Transverse colon (tissue), 4 donors: ENCODE data around the gene RGS3. TPM values are rescaled to one million over a fixed set of nuclear protein-coding genes. Genes with fewer than 3 reads are reported as not detected.
A peak's percentile ranks its signal among the peaks of the same experiment; 100 is the strongest.

Experiments used
- DNase-seq: peaks from one replicate; pipeline ENCODE4 v3.0.0-alpha.2; 2019
- H3K27ac ChIP-seq, 4 donors: fragments of 200-600 bp; sonication (generic); 2 replicates each; pipeline ENCODE4 v1.5.1; 2016 to 2018; ENCODE audit warnings: inconsistent platforms in 4 of 4
- H3K27me3 ChIP-seq: fragments of 200-600 bp; sonication (generic); 2 replicates; pipeline ENCODE4 v1.5.1; 2017; ENCODE audit warnings: inconsistent platforms
- H3K36me3 ChIP-seq, 4 donors: fragments of 200-600 bp; sonication (generic); 2 replicates each; pipeline ENCODE4 v1.5.1; 2017 to 2019; ENCODE audit warnings: inconsistent platforms in 4 of 4
- H3K4me1 ChIP-seq, 4 donors: fragments of 200-600 bp; sonication (generic); 2 replicates each; pipeline ENCODE4 v1.5.1; 2017 to 2020; ENCODE audit warnings: inconsistent platforms in 4 of 4
- H3K4me3 ChIP-seq, 4 donors: fragments of 200-600 bp; sonication (generic); 1 replicate in 1 of 4; 2 replicates in 3 of 4; pipeline versions ENCODE4 v1.5.1 to v1.6.1; 2017 to 2019; ENCODE audit warnings: inconsistent platforms in 4 of 4
- H3K9me3 ChIP-seq, 2 donors: fragments of 200-600 bp; sonication (generic); 2 replicates each; pipeline ENCODE4 v1.5.1; 2017 to 2019; ENCODE audit warnings: inconsistent platforms in 2 of 2
- EP300 ChIP-seq: sonication (generic); formaldehyde crosslinking; IDR thresholded peaks from one replicate; pipeline ENCODE4 v1.6.1; 2017; ENCODE audit warnings: antibody characterized with exemption, low read depth
- POLR2A ChIP-seq: fragments of 450-650 bp; IDR thresholded peaks from one replicate; pipeline ENCODE4 v1.6.1; 2016; ENCODE audit warnings: antibody characterized with exemption, mild to moderate bottlenecking, moderate library complexity
- POLR2AphosphoS5 ChIP-seq, 3 donors: sonication (generic); formaldehyde crosslinking; IDR thresholded peaks; one replicate each; pipeline ENCODE4 v1.6.1; 2016; ENCODE audit warnings: antibody characterized with exemption in 3 of 3
- WGBS, 2 donors: methylation state at CpG; one replicate each; pipeline ENCODE4 v1.1.5; 2018; ENCODE audit warnings: low coverage in 1 of 2; 5-methylcytosine and 5-hydroxymethylcytosine counted together
- in situ Hi-C, 4 donors: fragments of 200-750 bp; cut with MboI; loops; one replicate each; pipeline versions ENCODE4 v1.15.0 to v1.15.1; 2017; ENCODE audit warnings: low sequenced_read_pairs in 3 of 4, low pct_ligation_motif_present in 1 of 4, low pct_unique_long_range_greater_than_20kb in 1 of 4
- intact Hi-C: fragments of 100-400 bp; cut with DNase I; formaldehyde crosslinking; loops from one replicate; pipeline ENCODE4 v1.15.1; 2023; ENCODE audit warnings: low total_unique reads
- total RNA-seq, 4 donors: library from RNA; depleted of rRNA; stranded (reverse); fragments of >200 nt; gene quantifications; one replicate each; pipeline ENCODE4 v1.1.0, GENCODE V29; 2016
- TF ChIP-seq, protein P1 (sequence below), 5 experiments: fragments of 200-600 bp in 3 of 5; fragments of 450-650 bp in 2 of 5; sonication (generic) in 3 of 5; IDR thresholded peaks; 1 replicate in 2 of 5; 2 replicates in 3 of 5; pipeline ENCODE4 v1.5.1; 2016 to 2017; ENCODE audit warnings: antibody characterized with exemption in 5 of 5, inconsistent platforms in 3 of 5, mild to moderate bottlenecking in 2 of 5, moderate library complexity in 1 of 5

RGS3 gene
- total RNA-seq, 4 donors from 2014 or later, result 62.7 to 150 (median 80.9) TPM

DNA sequence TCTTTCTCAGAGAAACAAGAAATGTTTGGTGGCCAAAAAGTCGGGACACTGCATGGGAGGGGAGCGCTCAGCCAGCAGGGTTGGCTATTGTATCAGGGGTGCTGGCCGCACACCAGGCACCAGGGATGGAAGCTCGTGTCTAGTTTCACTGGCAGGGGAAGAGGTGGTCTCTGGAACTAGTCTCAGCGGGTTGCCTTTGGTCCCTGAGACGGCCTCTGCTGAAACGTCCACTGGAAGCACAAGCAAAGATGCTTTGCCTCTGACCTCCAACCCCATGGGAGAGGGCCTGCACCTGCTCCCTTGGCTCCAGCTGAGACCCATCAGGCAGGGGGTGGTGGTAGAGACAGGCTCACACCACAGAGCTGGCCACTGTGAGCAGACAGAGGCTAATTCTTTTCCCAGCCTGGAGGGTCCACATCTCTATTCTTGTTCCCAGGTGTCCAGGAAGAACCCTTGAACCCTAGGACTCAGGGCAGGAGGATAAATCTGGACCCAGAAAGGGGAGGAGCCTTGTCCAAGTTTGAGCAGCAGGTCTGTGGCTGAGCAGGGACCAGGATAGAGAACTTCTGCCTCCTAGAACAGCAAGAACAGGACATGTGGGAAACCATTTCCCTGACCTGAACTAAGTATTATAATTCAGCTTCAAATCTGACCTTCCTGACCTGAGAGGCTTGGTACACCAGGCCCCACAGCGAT lies 102.6 kb downstream of the RGS3 start:
- no peaks in the 10 kb centered on the region for H3K27me3 ChIP-seq
- no peaks in the 10 kb centered on the region for H3K9me3 ChIP-seq
- H3K4me3 ChIP-seq, result peak overlapping the region in 1 of 4 donors; percentile 42
- 69% methylated on average over 8 of the region's 8 CpGs; no CpG with 5 or more reads in 1 of the 2 donors for WGBS, 2 donors
- in situ Hi-C loops, result no loop called here
- no peaks in the 10 kb centered on the region for H3K36me3 ChIP-seq
- H3K4me1 ChIP-seq, result peaks cover 24 to 52% (median 44%) of the 10 kb centered on the region in 4 donors
- no peak for DNase-seq
- intact Hi-C loops, result no loop called here
- no peak for TF ChIP-seq EP300
- TF ChIP-seq, protein P1, sequence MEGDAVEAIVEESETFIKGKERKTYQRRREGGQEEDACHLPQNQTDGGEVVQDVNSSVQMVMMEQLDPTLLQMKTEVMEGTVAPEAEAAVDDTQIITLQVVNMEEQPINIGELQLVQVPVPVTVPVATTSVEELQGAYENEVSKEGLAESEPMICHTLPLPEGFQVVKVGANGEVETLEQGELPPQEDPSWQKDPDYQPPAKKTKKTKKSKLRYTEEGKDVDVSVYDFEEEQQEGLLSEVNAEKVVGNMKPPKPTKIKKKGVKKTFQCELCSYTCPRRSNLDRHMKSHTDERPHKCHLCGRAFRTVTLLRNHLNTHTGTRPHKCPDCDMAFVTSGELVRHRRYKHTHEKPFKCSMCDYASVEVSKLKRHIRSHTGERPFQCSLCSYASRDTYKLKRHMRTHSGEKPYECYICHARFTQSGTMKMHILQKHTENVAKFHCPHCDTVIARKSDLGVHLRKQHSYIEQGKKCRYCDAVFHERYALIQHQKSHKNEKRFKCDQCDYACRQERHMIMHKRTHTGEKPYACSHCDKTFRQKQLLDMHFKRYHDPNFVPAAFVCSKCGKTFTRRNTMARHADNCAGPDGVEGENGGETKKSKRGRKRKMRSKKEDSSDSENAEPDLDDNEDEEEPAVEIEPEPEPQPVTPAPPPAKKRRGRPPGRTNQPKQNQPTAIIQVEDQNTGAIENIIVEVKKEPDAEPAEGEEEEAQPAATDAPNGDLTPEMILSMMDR (IDR thresholded peaks at IDR 0.05), result no peak
- no peak for TF ChIP-seq POLR2AphosphoS5 (IDR thresholded peaks at IDR 0.05)
- TF ChIP-seq POLR2A, result no peak
- peak overlapping the region; percentile 79 to 89 (median 86) for H3K27ac ChIP-seq

DNA sequence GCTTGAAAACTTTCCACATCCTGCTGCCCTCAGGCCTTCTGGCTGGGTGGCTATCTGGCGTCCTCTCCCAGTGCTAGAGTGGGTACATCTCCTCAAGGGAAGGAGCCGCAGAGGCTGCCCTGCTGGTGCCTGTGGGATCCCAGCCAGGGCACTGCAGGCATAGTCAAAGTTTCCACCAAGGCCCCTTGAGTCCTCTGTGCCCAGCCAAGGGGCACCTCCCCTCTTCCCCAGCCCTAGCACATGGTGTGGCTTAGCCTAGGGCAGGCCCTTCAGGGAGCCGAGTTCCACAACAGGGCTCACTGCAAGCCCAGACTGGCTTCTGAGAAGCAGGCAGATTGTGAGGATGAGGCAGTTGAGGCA lies 103.2 kb downstream of the RGS3 start:
- WGBS, 2 donors, result 71% methylated on average over 3 of the region's 3 CpGs; no CpG with 5 or more reads in 1 of the 2 donors
- no peak for DNase-seq
- H3K27me3 ChIP-seq, result no peaks in the 10 kb centered on the region
- no peaks in the 10 kb centered on the region for H3K36me3 ChIP-seq
- H3K4me3 ChIP-seq, result no peak overlapping the region
- no peaks in the 10 kb centered on the region for H3K9me3 ChIP-seq
- intact Hi-C loops (no loop called here), in situ Hi-C loops (no loop called here)
- TF ChIP-seq POLR2A, result no peak
- peaks cover 24 to 52% (median 44%) of the 10 kb centered on the region in 4 donors for H3K4me1 ChIP-seq
- H3K27ac ChIP-seq, result peak overlapping the region in 3 of 4 donors; percentile 9 to 89 (median 86)

DNA sequence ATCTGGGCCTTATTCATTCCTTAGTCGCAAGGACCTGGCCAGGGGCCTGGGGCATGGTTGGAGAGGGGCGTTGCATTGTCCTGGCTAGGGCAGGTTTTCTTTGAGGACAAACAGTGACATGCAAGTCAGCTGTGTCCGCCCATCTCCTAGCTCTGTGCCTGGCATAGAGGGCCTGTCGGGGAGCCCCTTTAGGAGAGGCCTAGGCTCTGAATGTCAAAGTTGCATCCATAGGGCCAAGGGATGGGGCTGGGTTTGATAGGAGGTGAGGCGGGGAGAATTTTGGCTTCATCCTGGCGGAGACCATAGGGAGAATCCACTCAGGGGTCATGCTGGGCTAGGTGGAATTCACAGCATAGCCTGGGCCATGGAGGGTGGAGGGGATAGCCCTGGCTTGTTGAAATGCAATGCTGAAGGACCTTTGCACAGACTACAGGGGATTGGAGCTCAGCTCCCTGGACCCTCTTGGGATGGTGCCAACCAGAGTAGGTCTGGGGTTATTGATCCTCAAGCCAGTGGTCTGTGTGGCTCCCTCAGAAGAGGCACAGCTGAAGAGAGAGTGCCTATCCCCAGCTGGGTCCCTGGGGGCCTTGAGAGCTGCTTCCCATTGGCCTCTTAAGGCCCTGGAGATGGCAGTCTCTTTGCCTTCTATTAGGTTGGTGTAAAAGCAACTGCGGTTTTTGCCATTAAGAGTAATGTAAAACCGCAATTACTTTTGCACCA lies 104.0 kb downstream of the RGS3 start:
- peaks cover 24 to 52% (median 44%) of the 10 kb centered on the region in 4 donors for H3K4me1 ChIP-seq
- H3K4me3 ChIP-seq, result no peak overlapping the region
- no peaks in the 10 kb centered on the region for H3K36me3 ChIP-seq
- no peak for DNase-seq
- in situ Hi-C loops (no loop called here), intact Hi-C loops (no loop called here)
- H3K9me3 ChIP-seq, result no peaks in the 10 kb centered on the region
- H3K27ac ChIP-seq, result peak overlapping the region in 3 of 4 donors; percentile 12 to 23 (median 17)
- no peak for TF ChIP-seq POLR2AphosphoS5 (IDR thresholded peaks at IDR 0.05)
- TF ChIP-seq POLR2A, result no peak
- TF ChIP-seq EP300, result no peak
- TF ChIP-seq, protein P1 (IDR thresholded peaks at IDR 0.05), result no peak
- WGBS, 2 donors, result 92% methylated on average over 8 of the region's 8 CpGs; no CpG with 5 or more reads in 1 of the 2 donors
- H3K27me3 ChIP-seq, result no peaks in the 10 kb centered on the region

DNA sequence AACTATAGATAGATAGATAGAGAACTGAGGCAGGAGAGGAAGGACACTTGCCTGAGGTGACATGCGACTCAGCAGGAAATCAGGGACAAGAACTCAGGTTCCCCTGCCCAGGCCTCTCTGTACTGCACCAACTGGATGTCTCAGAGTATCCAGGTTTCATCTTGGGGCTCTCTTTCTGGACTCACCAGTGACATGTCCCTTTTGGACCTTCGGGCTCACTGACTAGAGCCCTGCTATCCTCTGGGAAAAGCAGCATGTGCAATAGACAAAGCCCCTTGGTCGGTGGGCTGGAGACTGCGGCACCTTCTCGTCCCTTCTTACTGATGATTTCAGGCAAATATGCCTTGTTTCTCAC lies 104.5 kb downstream of the RGS3 start:
- peak overlapping the region in 3 of 4 donors; percentile 12 to 23 (median 17) for H3K27ac ChIP-seq
- in situ Hi-C loops, result no loop called here

More for the DNA sequence above, 104.5 kb downstream of the RGS3 start:
- no peak for DNase-seq
- Histone ChIP-seq H3K4me1 (peaks cover 24 to 52% (median 44%) of the 10 kb centered on the region in 4 donors), H3K27me3 (no peaks in the 10 kb centered on the region), H3K36me3 (no peaks in the 10 kb centered on the region), H3K4me3 (no peak overlapping the region), H3K9me3 (no peaks in the 10 kb centered on the region)
- intact Hi-C loops, result no loop called here
- WGBS, 2 donors, result 90 to 100% methylated on average over 2 to 5 of the region's 5 CpGs
- TF ChIP-seq, protein P1 (IDR thresholded peaks at IDR 0.05), result no peak
- no peak for TF ChIP-seq POLR2A
- TF ChIP-seq EP300, result no peak
- TF ChIP-seq POLR2AphosphoS5 (IDR thresholded peaks at IDR 0.05), result no peak
